Fibroblast of lung (primary cell): ENCODE results near the gene GOLGA5. TPM values are rescaled to one million over a fixed set of nuclear protein-coding genes. Genes with fewer than 3 reads are reported as not detected.

Experiments used
- DNase-seq, 2 donors: peaks; one replicate each; pipeline versions ENCODE4 v3.0.0 to v3.0.0-alpha.2; 2010; ENCODE audit warnings: low read depth in 2 of 2
- H2AFZ ChIP-seq: 2 replicates; pipeline ENCODE4 v1.5.1; 2012; ENCODE audit warnings: low read length, control low read depth, inconsistent platforms
- H3K27ac ChIP-seq: 2 replicates; pipeline ENCODE4 v1.5.1; 2011; ENCODE audit warnings: low read length, control low read depth; ENCODE audit not compliant: insufficient read depth
- H3K27me3 ChIP-seq: 2 replicates; pipeline ENCODE4 v1.5.1; 2011; ENCODE audit warnings: mild to moderate bottlenecking, low read length; ENCODE audit not compliant: control insufficient read depth, insufficient read depth
- H3K36me3 ChIP-seq: 2 replicates; pipeline ENCODE4 v1.5.1; 2011; ENCODE audit warnings: low read length; ENCODE audit not compliant: control insufficient read depth, insufficient read depth
- H3K4me1 ChIP-seq: 2 replicates; pipeline ENCODE4 v1.5.1; 2011; ENCODE audit warnings: low read length; ENCODE audit not compliant: control insufficient read depth, insufficient read depth; ENCODE audit errors: extremely low read depth
- H3K4me2 ChIP-seq: 2 replicates; pipeline ENCODE4 v1.5.1; 2011; ENCODE audit warnings: low read length, control low read depth; ENCODE audit not compliant: insufficient read depth; ENCODE audit errors: extremely low read depth
- H3K4me3 ChIP-seq, 4 experiments: fragments of 200-600 bp in 1 of 4; sonication (generic) in 1 of 4; replicated peaks in 1 of 4; 2 replicates each; pipeline ENCODE4 v1.5.1; 2011 to 2016; ENCODE audit warnings: low read length in 4 of 4, low read depth in 3 of 4, mild to moderate bottlenecking in 3 of 4, control low read depth in 2 of 4, inconsistent platforms in 1 of 4, mixed read lengths in 1 of 4; ENCODE audit not compliant: insufficient read depth in 1 of 4; ENCODE audit errors: control extremely low read depth in 1 of 4
- H3K79me2 ChIP-seq: 2 replicates; pipeline ENCODE4 v1.5.1; 2012; ENCODE audit warnings: mild to moderate bottlenecking, low read length, inconsistent platforms; ENCODE audit not compliant: control insufficient read depth, insufficient read depth
- H3K9ac ChIP-seq: 2 replicates; pipeline ENCODE4 v1.5.1; 2011; ENCODE audit warnings: mild to moderate bottlenecking, low read length, control low read depth; ENCODE audit not compliant: insufficient read depth
- H3K9me3 ChIP-seq: 2 replicates; pipeline ENCODE4 v1.5.1; 2012; ENCODE audit warnings: low read depth, low read length; ENCODE audit not compliant: control insufficient read depth, insufficient read depth
- H4K20me1 ChIP-seq: 2 replicates; pipeline ENCODE4 v1.5.1; 2011; ENCODE audit warnings: low read length; ENCODE audit not compliant: control insufficient read depth, insufficient read depth; ENCODE audit errors: extremely low read depth
- CTCF ChIP-seq, 2 donors: IDR thresholded peaks in 1 of 2; conservative IDR thresholded peaks in 1 of 2; 1 replicate in 1 of 2; 2 replicates in 1 of 2; pipeline ENCODE4 v1.5.1; 2011 to 2012; ENCODE audit warnings: low read length in 2 of 2, control low read depth in 1 of 2, inconsistent platforms in 1 of 2, low read depth in 1 of 2, mild to moderate bottlenecking in 1 of 2
- EZH2 ChIP-seq: IDR thresholded peaks from 2 replicates; pipeline ENCODE4 v1.5.1; 2012; ENCODE audit warnings: low read length, control low read depth, mild to moderate bottlenecking; ENCODE audit errors: missing control alignments
- polyA plus RNA-seq, 2 donors: library from polyadenylated mRNA; depleted of rRNA in 1 of 2; stranded (reverse) in 1 of 2; unstranded in 1 of 2; fragments of >200 nt; gene quantifications; 2 replicates each; pipeline ENCODE4 v1.2.1, GENCODE V29; 2011 to 2012; ENCODE audit warnings: missing spikeins in 1 of 2
- total RNA-seq: library from RNA; depleted of rRNA; stranded (reverse); fragments of >200 nt; gene quantifications from 2 replicates; pipeline ENCODE4 v1.2.1, GENCODE V29; 2014

GOLGA5 gene
- total and polyA plus RNA-seq, 2 donors (not counting 1 experiment from before 2014, with no cell fraction given) = 46.9 to 71.1 TPM

- no peak overlapping the region for H3K27ac ChIP-seq
These were observed 38.6 kb upstream of the GOLGA5 start for GRCh38 chr14:92755495-92755894.

GRCh38 chr14:92756446-92756845 is 37.7 kb upstream of the GOLGA5 start:
- Histone ChIP-seq H4K20me1 (no peaks in the 10 kb centered on the region), H3K27me3 (peaks cover 5% of the 10 kb centered on the region), H3K9me3 (no peaks in the 10 kb centered on the region), H3K4me3 (no peak overlapping the region), H3K4me1 (no peaks in the 10 kb centered on the region), H3K9ac (no peak overlapping the region), H3K27ac (no peak overlapping the region), H3K4me2 (no peak overlapping the region), H3K79me2 (no peaks in the 10 kb centered on the region), H2AFZ (no peak overlapping the region), H3K36me3 (no peaks in the 10 kb centered on the region)
- TF ChIP-seq EZH2 (no peak), CTCF (conservative IDR thresholded peaks at IDR 0.05 in 1 of 2, IDR thresholded peaks at IDR 0.05 in 1 of 2; ENCODE audit: low read depth in 1 of 2, low read length in 2 of 2) (no peak)
- no peak for DNase-seq

More at GRCh38 chr14:92755495-92755894, 38.6 kb upstream of the GOLGA5 start:
- no peaks in the 10 kb centered on the region for H4K20me1 ChIP-seq
- no peak overlapping the region for H3K4me3 ChIP-seq
- H3K4me2 ChIP-seq = no peak overlapping the region
- H3K27me3 ChIP-seq = peaks cover 5% of the 10 kb centered on the region
- H3K79me2 ChIP-seq = no peaks in the 10 kb centered on the region
- H3K36me3 ChIP-seq = no peaks in the 10 kb centered on the region
- DNase-seq = peak in 1 of 2 donors; percentile 14
- H2AFZ ChIP-seq = no peak overlapping the region
- no peak overlapping the region for H3K9ac ChIP-seq
- TF ChIP-seq CTCF (conservative IDR thresholded peaks at IDR 0.05 in 1 of 2, IDR thresholded peaks at IDR 0.05 in 1 of 2; ENCODE audit: low read depth in 1 of 2, low read length in 2 of 2) (no peak), EZH2 (no peak)
- no peaks in the 10 kb centered on the region for H3K4me1 ChIP-seq
- no peaks in the 10 kb centered on the region for H3K9me3 ChIP-seq

GRCh38 chr14:92759300-92759678 is 34.8 kb upstream of the GOLGA5 start:
- Histone ChIP-seq H3K9me3 (no peaks in the 10 kb centered on the region), H2AFZ (no peak overlapping the region), H4K20me1 (no peaks in the 10 kb centered on the region), H3K36me3 (no peaks in the 10 kb centered on the region), H3K9ac (no peak overlapping the region), H3K27ac (no peak overlapping the region), H3K4me1 (no peaks in the 10 kb centered on the region), H3K4me2 (no peak overlapping the region), H3K27me3 (peaks cover 5% of the 10 kb centered on the region), H3K79me2 (no peaks in the 10 kb centered on the region), H3K4me3 (no peak overlapping the region)
- TF ChIP-seq EZH2 (no peak), CTCF (conservative IDR thresholded peaks at IDR 0.05 in 1 of 2, IDR thresholded peaks at IDR 0.05 in 1 of 2; ENCODE audit: low read depth in 1 of 2, low read length in 2 of 2) (no peak)
- peak in 1 of 2 donors; percentile 44 for DNase-seq
